HG03097 (cell line): Measurements from ENCODE around the gene TMEM183A.

ENCODE experiments used
- ATAC-seq: cut with Tn5 transposase; IDR thresholded peaks from one replicate; pipeline ENCODE4 v1.9.1; 2021; ENCODE audit not compliant: unreplicated experiment, low FRiP score

Gene TMEM183A

DNA sequence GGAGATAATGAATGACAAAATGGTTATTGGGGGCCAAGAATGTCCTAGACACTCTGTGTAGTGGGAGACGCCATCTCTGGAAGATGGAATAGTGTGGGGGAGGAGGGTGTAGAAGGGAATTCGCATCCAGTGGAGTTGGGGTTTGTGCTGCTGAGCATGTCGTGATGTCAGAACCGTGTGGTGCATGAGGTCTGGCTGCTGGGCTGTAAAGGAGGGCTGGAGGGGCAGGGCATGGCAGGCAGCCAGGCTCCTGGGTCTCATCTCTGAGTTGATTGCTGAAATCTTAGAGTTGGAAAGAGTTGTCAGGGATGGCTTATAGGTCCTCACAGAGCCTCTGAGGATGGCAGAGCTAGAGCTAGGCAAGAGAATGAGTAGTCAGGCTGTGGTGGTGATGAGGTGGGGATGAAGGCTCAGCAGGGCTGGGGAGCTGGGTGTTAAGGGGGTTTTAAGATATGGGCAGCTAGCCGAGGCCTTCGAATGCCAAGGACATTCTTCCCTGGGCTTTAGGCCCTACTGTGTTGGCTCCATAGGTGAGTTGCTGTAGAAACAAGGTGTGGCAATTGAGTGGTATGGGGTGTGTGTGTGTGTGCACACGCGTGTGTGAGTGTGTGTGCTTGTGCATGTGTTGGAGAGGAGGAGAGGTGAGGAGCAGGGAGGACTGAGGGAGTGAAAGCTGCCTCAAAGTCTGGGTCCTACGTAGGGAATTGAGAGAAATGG is 21.1 kb downstream of the TMEM183A start:
- no peak for ATAC-seq

DNA sequence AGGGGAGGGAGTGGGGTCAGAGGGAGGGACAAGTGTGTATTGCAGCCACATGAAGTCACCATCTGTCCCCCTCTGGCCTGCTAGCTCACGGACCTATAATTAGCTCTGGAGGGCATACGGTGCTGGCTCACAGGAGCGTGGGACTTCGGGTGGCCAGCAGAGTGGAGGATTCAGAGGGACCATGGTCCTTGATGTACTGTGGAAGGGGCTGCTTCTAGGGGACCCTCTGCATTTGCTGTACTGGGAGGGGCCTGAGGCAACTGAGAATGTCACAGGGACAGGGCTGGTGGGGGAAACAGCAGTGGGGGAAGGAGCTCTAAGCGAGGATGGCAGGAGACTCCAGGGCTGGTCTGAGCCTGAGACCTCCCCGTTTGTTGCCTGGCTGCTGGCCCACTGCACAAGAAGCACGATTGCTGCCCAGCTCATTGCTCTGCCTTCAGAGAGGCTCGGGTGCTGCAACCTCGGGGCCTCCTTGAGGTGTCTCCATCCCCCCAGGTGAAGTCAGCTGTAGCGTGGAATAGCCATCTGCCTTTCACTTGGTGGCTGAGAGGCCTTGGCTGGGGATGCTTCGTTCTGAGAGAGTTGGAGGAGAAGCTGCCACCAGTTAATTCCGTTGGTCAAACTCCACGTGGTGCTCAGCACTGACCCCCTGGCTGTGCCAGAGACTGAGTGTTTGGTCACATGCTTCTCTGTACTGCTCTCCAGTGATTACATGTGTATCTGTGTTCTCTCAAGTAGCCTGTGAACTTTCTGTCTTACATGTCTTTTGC is 21.8 kb downstream of the TMEM183A start:
- ATAC-seq, result no peak

DNA sequence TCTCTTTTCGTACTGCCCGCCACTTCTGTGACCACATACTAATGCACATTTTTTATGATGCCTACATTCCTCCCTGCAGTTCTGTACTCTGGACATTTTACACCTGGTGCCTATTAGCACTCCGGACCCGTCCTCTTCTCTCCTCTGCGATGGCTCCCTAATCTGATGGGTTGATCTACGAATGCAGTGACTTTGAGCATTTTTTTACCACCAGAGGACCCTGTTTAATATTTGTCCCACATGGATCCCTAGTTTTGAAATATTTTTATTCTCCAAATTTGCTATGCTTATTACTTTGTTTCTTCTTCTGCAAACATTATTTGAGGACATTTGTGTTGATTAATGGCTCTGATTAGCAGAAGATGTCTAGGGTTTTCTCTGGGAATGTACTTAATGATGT is 24.3 kb downstream of the TMEM183A start:
- ATAC-seq, result no peak

DNA sequence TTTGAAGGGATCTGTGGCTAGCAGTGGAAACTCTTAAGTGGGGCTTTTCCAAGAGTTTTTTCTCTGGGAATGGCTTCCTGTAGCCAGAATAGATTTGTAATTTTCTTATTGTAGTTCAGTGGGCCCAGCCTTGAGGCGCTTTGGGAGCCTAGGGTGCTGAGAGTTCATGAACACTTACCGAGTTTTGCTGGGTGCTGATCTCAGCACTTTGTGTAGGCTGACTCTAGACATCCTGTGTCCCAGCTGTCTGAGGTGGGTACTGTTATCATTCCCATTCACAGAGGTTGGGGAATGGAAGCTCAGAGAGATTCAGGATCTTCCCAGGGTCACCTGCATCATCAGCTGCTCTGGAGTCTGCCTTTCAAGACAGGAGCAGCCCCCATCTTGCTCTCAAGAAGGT is 26.1 kb downstream of the TMEM183A start:
- ATAC-seq, result no peak

DNA sequence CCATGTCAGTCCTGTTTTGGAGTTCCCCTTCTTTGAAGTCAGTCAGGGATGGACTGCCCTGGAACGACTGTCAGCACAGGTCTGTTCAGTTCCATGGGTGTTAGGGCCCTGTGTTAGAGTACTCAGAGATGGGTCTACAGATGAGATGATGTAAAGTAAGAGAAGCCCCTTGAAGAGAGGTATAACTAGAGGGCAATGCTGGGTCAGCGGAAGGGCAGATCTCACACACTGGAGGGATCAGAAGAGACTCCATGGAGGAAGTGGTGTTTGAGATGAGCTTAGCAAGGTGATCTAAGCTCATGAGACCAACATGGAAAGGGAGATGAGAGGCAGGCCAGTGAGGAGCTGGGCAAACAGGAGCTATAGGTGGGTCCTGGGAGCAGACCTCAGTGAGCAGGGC is 26.7 kb downstream of the TMEM183A start:
- no peak for ATAC-seq

DNA sequence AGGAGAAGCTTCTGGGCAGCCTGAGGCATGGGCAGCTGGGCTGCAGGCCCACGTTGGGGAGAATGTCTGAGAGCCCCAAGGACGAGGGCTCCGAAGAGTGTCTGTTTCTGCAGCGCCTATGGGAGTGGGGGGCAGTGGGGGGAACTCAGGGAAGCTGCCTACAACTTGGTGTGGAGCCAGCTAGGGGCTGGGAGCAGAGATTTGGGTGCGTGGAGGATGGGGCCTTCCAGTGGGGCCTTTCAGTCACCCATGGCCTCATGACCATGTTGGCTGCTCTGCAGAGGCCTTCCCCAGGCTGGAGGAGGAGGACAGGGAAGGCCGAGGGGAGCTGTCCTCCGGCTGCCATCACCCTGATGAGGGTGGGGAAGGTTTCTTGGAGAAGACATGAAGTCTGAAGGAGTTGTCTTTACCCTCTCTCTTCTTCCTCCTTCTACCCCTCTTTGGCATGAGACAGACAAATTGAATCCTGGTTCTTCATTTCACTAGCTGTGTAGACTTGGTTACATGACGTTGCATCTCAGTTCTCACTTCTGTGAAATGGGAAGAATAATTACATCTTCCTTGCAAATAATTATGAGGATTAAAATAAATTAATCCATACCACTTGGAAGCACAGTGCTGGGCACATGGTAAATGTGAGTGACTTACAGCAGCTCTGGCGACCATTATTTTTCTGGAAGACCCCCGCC is 27.4 kb downstream of the TMEM183A start:
- ATAC-seq, result no peak

DNA sequence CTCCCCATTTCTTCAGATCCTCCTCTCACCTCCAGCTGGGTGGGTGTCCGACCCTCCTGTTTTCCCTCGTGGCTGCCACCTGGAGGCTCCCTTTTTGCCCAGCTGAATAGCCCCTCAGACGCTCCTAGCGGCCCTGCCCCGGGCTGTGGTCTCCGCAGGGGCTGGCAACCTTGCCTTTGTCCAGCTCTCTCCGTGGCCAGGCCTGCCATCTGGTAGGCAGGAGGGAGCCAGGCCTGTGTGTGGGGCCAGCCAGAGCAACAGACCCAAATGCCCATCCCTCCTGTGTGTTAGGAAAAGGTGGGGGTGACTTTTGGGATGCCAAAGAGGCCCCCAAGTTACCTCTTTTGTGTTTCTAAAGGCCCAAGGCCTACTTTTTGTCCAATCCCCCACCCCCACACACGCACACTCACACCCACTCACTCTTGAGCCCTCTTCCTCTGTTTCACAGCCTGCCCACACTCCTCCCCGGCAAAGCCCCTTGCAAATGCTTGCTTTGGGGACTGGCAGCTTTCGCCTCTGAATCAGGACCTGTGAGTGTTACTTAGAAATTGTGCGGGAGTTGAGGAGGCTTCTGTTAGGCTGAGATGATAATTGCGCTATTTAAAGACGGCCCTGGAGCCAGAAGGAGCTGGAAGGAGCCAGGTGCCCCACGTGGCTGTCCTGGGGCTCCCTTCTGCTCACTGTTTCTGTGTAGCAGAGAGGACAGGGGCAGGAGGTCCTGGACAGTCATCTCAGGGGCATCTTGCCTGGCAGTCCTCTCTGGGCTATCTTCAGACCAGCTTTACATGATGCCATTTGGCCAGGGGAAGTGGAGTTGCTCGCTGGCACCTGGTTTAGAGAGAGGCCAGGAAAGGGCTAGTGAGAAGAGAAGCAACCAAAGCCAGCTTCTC is 28.2 kb downstream of the TMEM183A start:
- no peak for ATAC-seq

DNA sequence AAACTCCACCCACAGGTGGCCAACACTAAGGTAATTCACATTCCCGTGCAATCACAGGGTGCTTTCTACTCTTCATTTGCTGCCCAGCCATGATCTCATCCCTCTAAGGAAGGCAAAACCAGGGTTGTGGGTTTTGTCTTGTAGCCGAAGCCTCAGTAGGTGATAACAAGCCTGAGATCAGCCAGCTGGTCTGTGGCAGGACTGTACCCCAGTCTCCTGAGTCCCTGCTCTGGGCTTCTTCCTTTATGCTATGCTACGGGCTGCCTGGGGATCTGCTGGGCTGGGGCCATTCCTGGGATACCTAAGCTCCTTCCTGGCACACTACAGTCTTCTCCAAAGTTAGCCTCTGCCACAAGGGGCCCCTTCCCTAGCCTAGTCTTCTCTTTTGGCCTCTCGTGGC is 29.0 kb downstream of the TMEM183A start:
- no peak for ATAC-seq

DNA sequence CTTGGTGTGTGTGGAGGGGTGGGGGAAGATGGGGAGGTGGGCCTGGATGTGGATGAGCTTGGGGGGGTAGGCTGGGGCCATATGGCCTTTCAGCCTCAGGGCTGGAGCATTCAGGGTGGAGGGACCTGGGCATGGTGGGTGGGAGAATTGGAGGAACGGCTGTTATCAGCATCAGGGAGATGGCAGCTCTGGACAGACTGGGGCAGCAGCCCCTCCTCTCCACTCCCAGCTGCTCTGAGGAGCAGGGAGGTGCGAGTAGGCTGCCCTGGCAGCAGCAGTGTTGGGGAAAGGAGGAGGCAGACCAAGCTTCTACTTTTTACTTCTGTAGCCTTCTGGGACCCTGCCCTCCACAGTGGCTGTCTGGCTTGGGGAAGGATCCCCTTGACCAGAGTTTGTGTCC is 29.4 kb downstream of the TMEM183A start:
- no peak for ATAC-seq

DNA sequence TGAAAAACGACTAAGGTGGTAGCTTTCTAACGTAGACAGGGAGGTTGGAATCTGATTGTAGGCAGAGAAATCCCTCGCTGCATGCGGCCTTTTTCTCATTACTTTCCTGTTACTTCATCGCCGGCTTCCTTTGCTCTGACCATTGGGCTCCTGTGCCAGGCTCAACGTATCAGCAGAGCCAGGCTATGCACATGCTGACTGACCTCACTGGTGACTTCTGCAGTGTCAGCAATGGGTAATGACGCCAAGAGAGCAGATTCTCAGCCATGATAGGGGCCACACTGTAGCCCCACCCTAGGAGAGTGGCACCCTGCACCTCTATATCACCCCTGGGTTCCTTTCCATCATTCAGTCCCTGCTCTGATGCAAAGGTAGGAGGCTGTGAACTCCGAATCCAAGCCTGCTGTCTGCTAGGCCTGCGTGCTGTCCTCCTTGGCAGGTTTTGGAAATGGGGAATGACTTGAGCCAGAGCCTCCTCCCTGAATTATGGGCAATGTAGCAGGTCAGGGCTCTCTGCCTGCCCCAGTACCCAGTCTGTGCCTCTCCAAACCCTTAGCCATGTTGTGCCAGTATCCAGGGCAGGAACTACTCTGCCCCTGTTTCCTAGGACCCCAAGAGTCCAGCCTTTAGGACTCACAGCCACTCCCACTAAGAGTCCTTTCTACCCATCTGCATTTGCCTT is 30.5 kb downstream of the TMEM183A start:
- ATAC-seq, result no peak

DNA sequence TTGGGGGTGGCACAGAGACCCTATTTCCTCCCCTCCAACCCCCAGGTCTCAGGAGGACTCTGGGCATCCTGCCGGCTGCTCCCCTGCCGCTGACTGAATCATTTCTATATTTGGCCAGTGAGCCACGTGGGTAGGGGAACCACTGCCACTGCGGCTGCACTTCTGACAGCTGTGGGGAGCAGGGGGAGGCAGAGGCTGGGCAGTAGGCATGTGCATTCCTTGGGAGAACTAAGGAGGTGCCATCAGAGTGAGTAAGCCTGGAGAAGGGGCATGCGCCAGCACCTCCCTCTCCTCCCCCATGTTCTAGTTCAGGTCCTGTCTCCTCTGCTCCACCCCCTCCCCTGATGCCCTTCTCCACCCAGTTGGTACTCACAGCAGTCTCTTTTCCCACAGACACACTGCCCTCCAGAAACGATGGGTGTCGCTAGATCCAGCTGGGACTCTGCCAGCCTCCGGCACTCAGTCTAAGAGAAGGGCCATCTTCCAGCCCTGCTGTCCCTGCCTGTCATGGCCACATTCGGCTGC is 31.1 kb downstream of the TMEM183A start:
- no peak for ATAC-seq

DNA sequence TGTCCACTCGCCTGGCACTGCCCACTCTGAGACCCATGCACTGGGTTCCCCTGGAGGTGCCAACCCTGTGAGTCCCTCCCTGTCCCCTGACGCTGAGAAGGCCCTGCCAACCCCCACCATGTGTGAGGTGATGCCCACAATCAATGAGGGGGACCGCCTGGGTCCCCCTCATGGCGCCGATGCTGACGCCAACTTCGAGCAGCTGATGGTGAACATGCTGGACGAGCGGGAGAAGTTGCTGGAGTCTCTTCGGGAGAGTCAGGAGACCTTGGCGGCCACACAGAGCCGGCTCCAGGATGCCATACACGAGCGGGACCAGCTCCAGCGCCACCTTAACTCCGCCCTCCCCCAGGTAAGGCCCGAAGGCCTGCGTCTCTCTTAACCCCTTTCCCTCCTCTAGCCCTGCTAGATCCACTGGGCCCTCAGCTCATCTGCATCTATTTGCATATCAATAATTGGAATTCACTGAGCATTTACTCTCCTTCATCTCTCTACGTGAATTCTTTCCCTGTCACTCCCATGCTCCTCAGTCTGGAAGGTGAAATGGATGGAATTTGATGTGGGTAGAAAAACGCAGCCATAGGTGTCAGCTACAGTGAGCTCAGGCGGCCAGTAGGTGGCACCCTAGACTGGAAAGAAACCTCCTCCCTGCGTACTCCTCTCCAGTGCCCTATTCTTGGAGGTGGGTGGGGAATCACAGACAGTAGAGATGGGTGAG is 31.9 kb downstream of the TMEM183A start:
- no peak for ATAC-seq

DNA sequence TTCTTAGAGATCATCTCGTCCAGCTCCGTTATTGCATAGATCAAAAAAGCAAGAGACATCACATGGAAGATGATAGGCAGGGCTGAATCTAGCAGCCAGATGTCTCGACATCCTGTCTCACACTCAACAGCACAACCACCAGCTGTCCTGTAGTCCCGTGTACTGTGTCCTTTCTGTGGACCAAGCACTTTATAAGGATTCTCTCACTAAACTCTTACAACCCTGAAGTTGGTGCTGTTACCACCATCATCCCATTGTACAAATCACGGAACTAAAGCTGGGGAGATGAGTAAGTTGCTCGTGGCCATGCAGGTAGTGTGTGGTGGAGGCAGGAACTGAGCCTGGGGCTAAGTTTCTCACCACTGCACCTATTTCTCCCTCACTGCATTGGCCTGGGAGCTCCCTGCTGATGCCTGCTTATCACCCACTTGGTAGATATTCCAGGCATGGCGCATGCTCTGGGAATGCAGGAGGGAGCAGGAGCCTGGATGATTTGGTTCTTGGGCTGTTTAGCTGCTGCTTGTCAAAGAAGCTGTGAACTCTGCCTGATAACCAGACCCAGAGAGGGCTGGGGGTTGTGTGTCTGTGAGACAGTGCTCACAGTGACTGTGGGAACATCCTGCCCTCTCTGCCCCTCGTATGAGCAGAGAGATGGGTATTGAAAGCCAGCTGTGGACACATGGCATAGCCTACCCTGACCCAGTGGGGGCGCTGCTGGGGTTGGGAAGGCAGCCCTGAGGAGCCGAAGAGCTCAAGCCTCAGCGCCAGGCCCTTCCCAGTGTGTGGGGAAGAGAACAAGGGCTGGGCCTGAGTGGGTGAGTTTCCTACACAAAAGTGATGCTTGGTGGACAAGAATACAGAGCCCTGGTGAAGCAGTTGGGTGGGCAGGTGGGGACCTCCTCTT is 32.7 kb downstream of the TMEM183A start:
- no peak for ATAC-seq

DNA sequence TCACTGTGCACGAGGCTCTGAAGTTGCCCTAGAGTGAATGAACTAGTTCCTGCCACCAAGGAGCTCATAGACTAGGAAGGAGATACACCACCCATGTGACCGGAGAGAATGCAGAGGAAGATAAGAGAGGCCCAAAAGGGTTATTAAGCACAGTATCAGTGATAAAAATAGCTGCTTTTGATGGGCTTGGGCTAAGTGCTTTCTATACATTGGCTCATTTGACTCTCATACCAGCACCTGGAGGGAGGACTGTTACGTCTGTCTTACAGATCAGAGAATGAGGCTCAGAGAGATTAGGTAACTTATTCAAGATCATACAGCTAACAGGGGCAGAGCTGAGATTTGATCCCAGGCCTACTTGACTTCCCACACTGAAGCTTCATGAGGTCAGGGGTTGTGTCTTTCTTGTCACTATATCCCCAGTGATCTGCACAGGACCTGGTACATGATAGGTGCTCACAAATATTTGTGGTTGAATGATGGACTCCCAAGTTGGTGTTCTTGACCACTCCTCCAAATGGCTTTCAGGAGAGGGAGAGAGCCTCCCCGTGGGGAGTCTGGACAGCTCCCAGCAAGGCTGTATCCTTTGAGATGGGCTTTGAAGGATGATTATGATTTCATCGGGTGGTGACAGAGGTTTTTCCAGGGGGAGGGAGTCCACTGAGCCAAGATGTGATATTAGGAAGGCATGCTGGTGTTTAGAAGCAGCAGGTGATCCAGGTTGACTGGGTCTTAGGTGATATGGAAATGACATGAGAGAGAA is 33.5 kb downstream of the TMEM183A start:
- no peak for ATAC-seq

DNA sequence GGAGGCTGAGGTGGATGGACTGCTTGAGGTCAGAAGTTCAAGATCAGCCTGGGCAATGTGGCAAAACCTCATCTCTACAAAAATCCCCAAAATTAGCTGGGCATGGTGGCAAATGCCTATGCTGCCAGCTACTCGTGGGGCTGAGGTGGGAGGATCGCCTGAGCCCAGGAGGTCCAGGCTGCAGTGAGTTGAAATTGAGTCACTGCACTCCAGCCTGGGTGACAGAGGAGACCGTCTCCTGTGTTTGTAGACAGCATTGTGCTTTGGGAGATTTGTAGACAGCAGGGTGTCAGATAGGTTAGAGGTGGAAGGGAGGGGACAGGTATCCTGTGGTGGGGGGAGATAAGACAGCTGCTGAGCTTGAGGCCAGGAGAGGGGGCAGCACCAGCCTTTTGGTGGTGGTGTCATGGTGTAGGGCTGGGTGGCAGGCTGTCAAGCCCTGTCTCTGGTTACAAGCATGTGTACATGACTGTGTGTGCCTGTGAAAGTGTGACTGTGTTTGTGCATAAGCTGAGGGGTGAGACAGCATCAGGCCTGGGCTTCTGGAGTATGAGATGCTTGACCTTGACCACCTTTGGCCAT is 34.3 kb downstream of the TMEM183A start:
- no peak for ATAC-seq

DNA sequence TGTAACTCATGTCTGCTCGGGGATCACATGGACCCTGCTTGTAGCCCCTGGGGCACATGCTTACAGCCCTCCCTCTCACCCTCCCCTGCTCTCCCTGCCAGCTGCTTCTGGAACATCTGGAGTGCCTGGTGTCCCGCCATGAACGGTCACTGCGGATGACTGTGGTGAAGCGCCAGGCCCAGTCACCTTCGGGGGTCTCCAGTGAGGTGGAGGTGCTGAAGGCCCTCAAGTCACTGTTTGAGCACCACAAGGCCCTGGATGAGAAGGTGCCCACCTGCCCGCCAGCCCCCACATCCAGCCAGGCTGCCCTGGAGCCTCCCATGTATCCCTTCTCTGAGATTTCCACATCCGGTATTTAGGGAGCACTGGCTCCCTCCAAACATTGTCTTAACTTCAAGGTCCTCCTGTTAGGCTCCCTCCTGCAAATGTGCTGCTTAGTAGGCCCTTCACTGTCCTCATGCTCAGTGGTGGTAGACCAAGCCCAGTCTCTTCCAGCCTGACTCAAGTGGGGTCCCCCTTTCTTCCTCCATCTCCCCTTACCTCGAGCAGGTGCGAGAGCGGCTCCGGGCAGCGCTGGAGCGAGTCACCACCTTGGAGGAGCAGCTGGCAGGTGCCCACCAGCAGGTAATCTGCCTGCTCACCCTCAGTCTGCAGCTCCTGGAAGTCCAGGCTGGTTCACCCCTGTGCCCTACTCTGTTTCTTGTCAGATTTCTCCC is 36.8 kb downstream of the TMEM183A start:
- ATAC-seq, result no peak
